NT2/D1 (cell line): Measurements from ENCODE around the gene TMPRSS4.

Experiments used
- SUZ12 ChIP-seq: IDR thresholded peaks from 2 replicates; pipeline ENCODE4 v1.6.1; 2011; ENCODE audit not compliant: insufficient read length, insufficient read depth; ENCODE audit errors: extremely low read depth
- YY1 ChIP-seq: IDR thresholded peaks from 2 replicates; pipeline ENCODE4 v1.6.1; 2011; ENCODE audit not compliant: insufficient read length, insufficient read depth

GRCh38 chr11:118100691-118101232, 23.9 kb downstream of the TMPRSS4 start:
- TF ChIP-seq SUZ12 (no peak), YY1 (no peak)
